Thyroid gland (tissue), 4 donors: ENCODE results near the gene RORC.

Experiments
- POLR2A ChIP-seq, 2 donors: fragments of 450-650 bp; IDR thresholded peaks; one replicate each; pipeline ENCODE4 v1.6.1; 2017; ENCODE audit warnings: antibody characterized with exemption in 2 of 2, mild to moderate bottlenecking in 2 of 2, moderate library complexity in 1 of 2
- TF ChIP-seq, protein P1 (sequence below), 6 experiments: fragments of 200-600 bp in 3 of 6; fragments of 450-650 bp in 3 of 6; sonication (generic) in 3 of 6; IDR thresholded peaks; one replicate each; pipeline ENCODE4 v1.5.1; 2016 to 2019; ENCODE audit warnings: antibody characterized with exemption in 6 of 6, mild to moderate bottlenecking in 2 of 6, inconsistent platforms in 1 of 6, moderate library complexity in 1 of 6

DNA sequence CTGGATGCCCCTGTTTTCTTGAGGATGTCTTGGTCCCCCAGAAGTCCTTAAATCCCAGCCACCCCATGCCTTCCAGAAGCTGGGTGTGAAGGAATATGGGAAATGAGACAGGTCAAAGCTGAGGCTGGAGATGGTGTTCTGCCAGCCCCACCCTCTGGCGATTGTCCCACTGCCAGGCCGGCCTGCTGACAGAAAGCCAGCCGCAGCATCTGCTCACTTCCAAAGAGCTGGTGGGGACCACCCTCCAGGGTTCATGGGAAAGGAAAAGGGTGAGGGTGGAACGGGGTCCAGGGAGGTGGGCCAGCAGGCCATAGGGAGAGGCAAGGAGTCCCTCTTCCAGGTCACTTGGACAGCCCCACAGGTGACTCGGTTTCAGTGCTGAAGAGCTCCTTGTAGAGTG is 24.5 kb downstream of the RORC start:
- TF ChIP-seq, protein P1, sequence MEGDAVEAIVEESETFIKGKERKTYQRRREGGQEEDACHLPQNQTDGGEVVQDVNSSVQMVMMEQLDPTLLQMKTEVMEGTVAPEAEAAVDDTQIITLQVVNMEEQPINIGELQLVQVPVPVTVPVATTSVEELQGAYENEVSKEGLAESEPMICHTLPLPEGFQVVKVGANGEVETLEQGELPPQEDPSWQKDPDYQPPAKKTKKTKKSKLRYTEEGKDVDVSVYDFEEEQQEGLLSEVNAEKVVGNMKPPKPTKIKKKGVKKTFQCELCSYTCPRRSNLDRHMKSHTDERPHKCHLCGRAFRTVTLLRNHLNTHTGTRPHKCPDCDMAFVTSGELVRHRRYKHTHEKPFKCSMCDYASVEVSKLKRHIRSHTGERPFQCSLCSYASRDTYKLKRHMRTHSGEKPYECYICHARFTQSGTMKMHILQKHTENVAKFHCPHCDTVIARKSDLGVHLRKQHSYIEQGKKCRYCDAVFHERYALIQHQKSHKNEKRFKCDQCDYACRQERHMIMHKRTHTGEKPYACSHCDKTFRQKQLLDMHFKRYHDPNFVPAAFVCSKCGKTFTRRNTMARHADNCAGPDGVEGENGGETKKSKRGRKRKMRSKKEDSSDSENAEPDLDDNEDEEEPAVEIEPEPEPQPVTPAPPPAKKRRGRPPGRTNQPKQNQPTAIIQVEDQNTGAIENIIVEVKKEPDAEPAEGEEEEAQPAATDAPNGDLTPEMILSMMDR (IDR thresholded peaks at IDR 0.05): no peak
- no peak for TF ChIP-seq POLR2A (IDR thresholded peaks at IDR 0.05)
